GM12878 (cell line): Measurements from ENCODE around the gene ZNF365. TPM values are rescaled to one million over a fixed set of nuclear protein-coding genes. Genes with fewer than 3 reads are reported as not detected.
A peak's percentile ranks its signal among the peaks of the same experiment; 100 is the strongest.

Experiments used
- ATAC-seq: fragments of 200-7000 bp; cut with Tn5 transposase; 3 replicates; pipeline ENCODE4 v1.9.1; 2020; ENCODE audit warnings: mild to moderate bottlenecking, moderate library complexity
- BruUV-seq: library from RNA; stranded (reverse); fragments of 400-500 nt; replicated peaks from 2 replicates; lab custom pipeline; 2021; lab: Mats Ljungman, UMichigan
- CTCF ChIA-PET: fragments of 300-600 bp; sonication (Branson Sonifier 250); formaldehyde crosslinking; extraction: SDS; loops from one replicate; lab custom pipeline; 2021; ENCODE audit warnings: inconsistent platforms; lab: Yijun Ruan, JAX
- POLR2A ChIA-PET: fragments of 350-600 bp; formaldehyde crosslinking; extraction: SDS; loops from one replicate; lab custom pipeline; 2021; ENCODE audit warnings: inconsistent platforms; lab: Charles Lee
- RAD21 ChIA-PET: fragments of 300-600 bp; sonication (Branson Sonifier 250); formaldehyde crosslinking; loops from one replicate; lab custom pipeline; 2023; ENCODE audit warnings: antibody characterized with exemption; ENCODE audit not compliant: unreplicated experiment; lab: Charles Lee
- SMC1A ChIA-PET: fragments of 300-600 bp; sonication (Branson Sonifier 250); formaldehyde crosslinking; loops from one replicate; lab custom pipeline; 2023; ENCODE audit not compliant: unreplicated experiment, uncharacterized antibody; lab: Charles Lee
- DNase-seq: peaks from one replicate; pipeline ENCODE4 v3.0.0-alpha.2; 2011; ENCODE audit warnings: low read depth, low spot score
- FAIRE-seq: peaks from 3 replicates; lab custom pipeline; 2011; peaks lifted over from hg19 to GRCh38; lab: Jason Lieb, UNC
- H2AFZ ChIP-seq: 2 replicates; pipeline ENCODE4 v1.6.0; 2011; ENCODE audit warnings: low read depth, low read length, control low read depth; ENCODE audit not compliant: control insufficient read depth
- H3K27ac ChIP-seq: 2 replicates; pipeline ENCODE4 v1.5.1; 2011; ENCODE audit warnings: control low read depth; ENCODE audit not compliant: control insufficient read depth, insufficient read depth
- H3K27me3 ChIP-seq, 2 experiments: replicated peaks in 1 of 2; 2 replicates each; pipeline versions ENCODE4 v1.6.0 to v1.6.1; 2011; ENCODE audit warnings: low read length in 1 of 2; ENCODE audit not compliant: control insufficient read depth in 2 of 2, insufficient read depth in 2 of 2
- H3K36me3 ChIP-seq, 2 experiments: 2 replicates each; pipeline ENCODE4 v1.5.1; 2011; ENCODE audit warnings: low read length in 1 of 2; ENCODE audit not compliant: control insufficient read depth in 2 of 2, insufficient read depth in 2 of 2
- H3K4me1 ChIP-seq: 2 replicates; pipeline ENCODE4 v1.6.1; 2011; ENCODE audit warnings: mild to moderate bottlenecking, low read length, moderate library complexity, mixed read lengths; ENCODE audit not compliant: control insufficient read depth, insufficient read depth
- H3K4me2 ChIP-seq: 2 replicates; pipeline ENCODE4 v1.6.0; 2011; ENCODE audit warnings: control low read depth; ENCODE audit not compliant: control insufficient read depth, insufficient read depth
- H3K4me3 ChIP-seq: fragments of 200-600 bp; sonication (generic); 2 replicates; pipeline ENCODE4 v1.5.1; 2016
- H3K79me2 ChIP-seq: 2 replicates; pipeline ENCODE4 v1.6.0; 2011; ENCODE audit warnings: low read length; ENCODE audit not compliant: control insufficient read depth, insufficient read depth
- H3K9ac ChIP-seq: 2 replicates; pipeline ENCODE4 v1.8.0; 2011; ENCODE audit warnings: low read length, control low read depth, mixed read lengths; ENCODE audit not compliant: control insufficient read depth, insufficient read depth
- H3K9me3 ChIP-seq: replicated peaks from 3 replicates; pipeline ENCODE4 v1.5.1; 2011; ENCODE audit warnings: mild to moderate bottlenecking, low read length; ENCODE audit not compliant: control insufficient read depth, insufficient read depth
- H4K20me1 ChIP-seq: 2 replicates; pipeline ENCODE4 v1.6.0; 2011; ENCODE audit not compliant: control insufficient read depth, insufficient read depth
- CEBPB ChIP-seq, 2 experiments: fragments of 150-350 bp in 1 of 2; IDR thresholded peaks; 2 replicates each; pipeline ENCODE4 v1.6.1; 2012 to 2014; ENCODE audit warnings: low read depth in 2 of 2, low read length in 2 of 2, borderline replicate concordance in 1 of 2, inconsistent platforms in 1 of 2
- FOS ChIP-seq: IDR thresholded peaks from 3 replicates; pipeline ENCODE4 v1.6.1; 2011; ENCODE audit warnings: borderline replicate concordance; ENCODE audit not compliant: insufficient read length; ENCODE audit errors: extremely low read depth
- JUND ChIP-seq: IDR thresholded peaks from 2 replicates; pipeline ENCODE4 v1.6.1; 2012; ENCODE audit warnings: low read depth, mild to moderate bottlenecking, low read length, improper control_type of control experiment, moderate library complexity
- MXI1 ChIP-seq: fragments of 150-350 bp; IDR thresholded peaks from 2 replicates; pipeline ENCODE4 v1.6.1; 2011; ENCODE audit warnings: low read depth, mild to moderate bottlenecking, inconsistent platforms, low read length, improper control_type of control experiment
- RAD21 ChIP-seq: IDR thresholded peaks from 2 replicates; pipeline ENCODE4 v1.6.1; 2011; ENCODE audit warnings: mild to moderate bottlenecking, low read depth, low read length, moderate library complexity; ENCODE audit not compliant: insufficient read depth
- ZNF622 ChIP-seq: fragments of 450-650 bp; IDR thresholded peaks from 2 replicates; pipeline ENCODE4 v1.6.1; 2017; ENCODE audit warnings: mild to moderate bottlenecking, inconsistent platforms
- WGBS: methylation state at CpG from one replicate; pipeline ENCODE4 v1.1.6; 2016; ENCODE audit warnings: low lambda C conversion rate; ENCODE audit not compliant: insufficient replicate concordance, insufficient coverage; ENCODE audit errors: missing lambda C conversion rate; 5-methylcytosine and 5-hydroxymethylcytosine counted together
- in situ Hi-C: fragments of 300-500 bp; cut with MboI; formaldehyde crosslinking; loops from 9 replicates; pipeline ENCODE4 v1.14.3; 2018; ENCODE audit warnings: mixed read lengths
- intact Hi-C: fragments of 100-400 bp; cut with micrococcal nuclease; formaldehyde crosslinking; loops from one replicate; pipeline ENCODE4 v1.14.2; 2022; ENCODE audit not compliant: unreplicated experiment
- polyA plus RNA-seq, 11 experiments: library from polyadenylated mRNA; depleted of rRNA in 4 of 11; unstranded in 6 of 11; stranded (reverse) in 5 of 11; fragments of >200 nt; fragmentation: Nextera tagmentation in 4 of 11; fragmentation: Illumina TruSeq in 1 of 11; extraction: Ambion mirVana in 4 of 11; extraction: Trizol in 1 of 11; gene quantifications; 1 replicate in 1 of 11; 2 replicates in 10 of 11; pipeline versions ENCODE4 v1.2.1 to v1.2.3, GENCODE V29; 2011 to 2016; ENCODE audit warnings: inconsistent platforms in 2 of 11, missing spikeins in 2 of 11, low read depth in 1 of 11
- total RNA-seq, 4 experiments: library from RNA; depleted of rRNA in 3 of 4; stranded (reverse); fragments of >200 nt in 3 of 4; fragmentation: Illumina TruSeq in 1 of 4; extraction: Trizol in 1 of 4; gene quantifications; 2 replicates each; pipeline versions ENCODE4 v1.2.1 to v1.2.3, GENCODE V29; 2013 to 2021

The ZNF365 gene
- total and polyA plus RNA-seq, 10 of the 15 experiments (the other 5 are each of a cell fraction or from before 2014, with no cell fraction given): 0.08 TPM; not detected in 9

DNA sequence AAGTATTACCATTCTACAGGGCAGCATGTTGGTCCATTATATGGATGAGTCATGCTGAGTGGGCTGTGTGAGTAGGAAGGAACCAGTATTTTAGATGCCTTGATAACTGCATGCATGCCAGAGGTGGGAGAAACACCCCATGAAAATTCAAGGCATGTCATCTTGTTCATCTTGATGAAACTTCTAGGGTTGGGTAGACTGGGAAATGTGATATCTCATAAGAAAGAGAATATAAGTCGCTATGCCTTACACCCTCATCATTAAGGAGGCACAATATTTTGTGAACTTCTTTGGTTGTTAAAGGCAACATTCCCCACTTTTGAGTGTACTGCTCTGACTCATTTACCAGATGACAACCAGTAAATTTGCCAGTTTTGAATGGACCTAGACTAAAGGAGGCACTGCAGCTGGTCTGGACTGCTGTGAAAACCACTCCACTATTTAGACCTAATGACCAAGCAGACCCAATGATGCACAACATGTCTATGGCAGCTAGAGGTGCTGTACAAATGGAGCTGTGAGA lies 48.0 kb downstream of the ZNF365 start:
- FAIRE-seq: no peak
- POLR2A ChIA-PET: no interaction called here

DNA sequence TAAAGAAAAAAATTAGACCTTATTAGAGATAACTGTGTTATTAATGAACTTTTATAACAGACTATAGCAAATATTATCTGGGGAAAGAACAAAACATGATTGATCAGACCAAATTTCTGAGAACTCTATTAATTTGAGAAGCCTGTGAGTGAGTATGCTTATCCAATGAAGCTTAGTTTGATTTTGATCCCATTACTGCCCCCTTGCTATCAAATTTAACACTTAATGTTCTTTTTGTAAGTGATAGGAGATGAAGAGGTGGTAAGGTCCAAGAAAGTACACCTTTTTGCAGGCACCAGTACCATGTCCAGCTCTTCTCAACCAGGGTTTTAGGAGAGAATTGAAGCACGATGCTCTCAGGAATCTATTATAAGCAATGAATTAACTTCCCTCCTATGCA lies 49.9 kb downstream of the ZNF365 start:
- TF ChIP-seq FOS (no peak), RAD21 (0 out of 2 replicates have a peak, but pooled peaks have one; percentile 6)
- H3K9me3 ChIP-seq: no peaks in the 10 kb centered on the region; the same call in 2 of the 3 replicates
- no peak for ATAC-seq
- H3K4me3 ChIP-seq: no peak overlapping the region
- ChIA-PET SMC1A (interaction anchor here (0.6 kb wide), 1 partner anchor 8 kb away, joined by 3 read pairs; no protein-coding TSS in a partner anchor), CTCF (interaction anchor here (1.0 to 1.3 kb wide), 2 partner anchors 23 to 388 kb away, joined by 3 to 4 read pairs; no protein-coding TSS in a partner anchor), POLR2A (no interaction called here), RAD21 (interaction anchor here (0.7 to 0.9 kb wide), 2 partner anchors 159 to 659 kb away, joined by 3 to 4 read pairs; no protein-coding TSS in a partner anchor)
- no peaks in the 10 kb centered on the region for H4K20me1 ChIP-seq
- no peak overlapping the region for H2AFZ ChIP-seq
- no peak for DNase-seq
- in situ Hi-C loops (no loop called here), intact Hi-C loops (loop anchor here (5.0 kb wide), 1 partner anchor 157 kb away; the partner anchor contains the start of gene RTKN2)
- H3K4me1 ChIP-seq: no peaks in the 10 kb centered on the region
- H3K79me2 ChIP-seq: no peaks in the 10 kb centered on the region
- BruUV-seq: no TSS peak
- H3K27me3 ChIP-seq: no peaks in the 10 kb centered on the region; a peak in 1 of 4 replicates
- H3K36me3 ChIP-seq: no peaks in the 10 kb centered on the region
- 36% methylated on average over 1 of the region's 1 CpG for WGBS
- H3K27ac ChIP-seq: no peak overlapping the region
- H3K9ac ChIP-seq: no peak overlapping the region
- FAIRE-seq: no peak
- H3K4me2 ChIP-seq: no peak overlapping the region

More for the DNA sequence above, 48.0 kb downstream of the ZNF365 start:
- ATAC-seq (no peak), DNase-seq (no peak)
- H4K20me1 ChIP-seq: no peaks in the 10 kb centered on the region
- ChIA-PET CTCF (interaction anchor here (1.2 kb wide), 1 partner anchor 158 kb away, joined by 3 read pairs; no protein-coding TSS in a partner anchor), SMC1A (no interaction called here), RAD21 (no interaction called here)
- no peaks in the 10 kb centered on the region for H3K9me3 ChIP-seq
- H3K27me3 ChIP-seq: no peaks in the 10 kb centered on the region
- no peak for TF ChIP-seq MXI1
- TF ChIP-seq CEBPB (IDR thresholded peaks at IDR 0.05; ENCODE audit: borderline replicate concordance in 1 of 2, low read depth in 2 of 2, low read length in 2 of 2): no peak
- no peak for TF ChIP-seq JUND
- TF ChIP-seq ZNF622: no peak
- no peaks in the 10 kb centered on the region for H3K36me3 ChIP-seq
- H3K27ac ChIP-seq: no peak overlapping the region
- H3K4me3 ChIP-seq: no peak overlapping the region
- H3K4me2 ChIP-seq: no peak overlapping the region
- no TSS peak for BruUV-seq
- H3K4me1 ChIP-seq: no peaks in the 10 kb centered on the region
- intact Hi-C loops: loop anchor here (5.0 kb wide), 1 partner anchor 155 kb away; the partner anchor contains the start of gene RTKN2
- H3K9ac ChIP-seq: no peak overlapping the region
- no peaks in the 10 kb centered on the region for H3K79me2 ChIP-seq
- in situ Hi-C loops: no loop called here
- H2AFZ ChIP-seq: no peak overlapping the region
- WGBS: 0% methylated on average over 1 of the region's 1 CpG
